GM23338 (cell line): ENCODE results near the gene ANKRD50. TPM values are rescaled to one million over a fixed set of nuclear protein-coding genes. Genes with fewer than 3 reads are reported as not detected.

Source experiments
- ATAC-seq: fragments of 200-7000 bp; cut with Tn5 transposase; 3 replicates; pipeline ENCODE4 v1.9.1; 2020
- DNase-seq: peaks from one replicate; pipeline ENCODE4 v3.0.0-alpha.2; 2015; ENCODE audit warnings: low spot score
- H2AFZ ChIP-seq: fragments of 200-600 bp; sonication (generic); 2 replicates; pipeline ENCODE4 v1.8.0; 2016; ENCODE audit warnings: antibody characterized with exemption, mild to moderate bottlenecking, moderate library complexity
- H3F3A ChIP-seq: fragments of 200-600 bp; sonication (generic); replicated peaks from 2 replicates; pipeline ENCODE4 v1.8.0; 2017; ENCODE audit warnings: antibody characterized with exemption, mixed run types, low read depth
- H3K27ac ChIP-seq: fragments of 200-600 bp; sonication (generic); 2 replicates; pipeline ENCODE4 v1.6.1; 2016; ENCODE audit warnings: low read depth
- H3K27me3 ChIP-seq: fragments of 200-600 bp; sonication (generic); 2 replicates; pipeline ENCODE4 v1.8.0; 2016; ENCODE audit warnings: mild to moderate bottlenecking, mixed run types, moderate library complexity; ENCODE audit not compliant: insufficient read depth
- H3K36me3 ChIP-seq: fragments of 200-600 bp; sonication (generic); 2 replicates; pipeline ENCODE4 v1.8.0; 2016; ENCODE audit warnings: mild to moderate bottlenecking; ENCODE audit not compliant: insufficient read depth
- H3K4me1 ChIP-seq: fragments of 200-600 bp; sonication (generic); 2 replicates; pipeline ENCODE4 v1.8.0; 2016; ENCODE audit warnings: mild to moderate bottlenecking, moderate library complexity; ENCODE audit not compliant: insufficient read depth
- H3K4me2 ChIP-seq: fragments of 200-600 bp; sonication (generic); 2 replicates; pipeline ENCODE4 v1.7.1; 2017; ENCODE audit warnings: mixed run types
- H3K4me3 ChIP-seq: fragments of 200-600 bp; sonication (generic); 2 replicates; pipeline ENCODE4 v1.6.1; 2016; ENCODE audit warnings: mixed run types
- H3K79me2 ChIP-seq: fragments of 200-600 bp; sonication (generic); replicated peaks from 2 replicates; pipeline ENCODE4 v1.8.0; 2017; ENCODE audit warnings: mild to moderate bottlenecking; ENCODE audit not compliant: insufficient read depth
- H3K9me2 ChIP-seq: fragments of 200-600 bp; sonication (generic); 2 replicates; pipeline ENCODE4 v1.8.0; 2017; ENCODE audit not compliant: insufficient read depth
- H4K20me1 ChIP-seq: fragments of 200-600 bp; sonication (generic); replicated peaks from 2 replicates; pipeline ENCODE4 v1.8.0; 2017; ENCODE audit warnings: mild to moderate bottlenecking; ENCODE audit not compliant: insufficient read depth
- H3K27ac Mint-ChIP-seq: 2 replicates; pipeline ENCODE4 v1.8.0; 2020; ENCODE audit warnings: inconsistent platforms, mild to moderate bottlenecking, moderate library complexity, mixed read lengths
- H3K27me3 Mint-ChIP-seq: 3 replicates; pipeline ENCODE4 v1.8.0; 2022; ENCODE audit warnings: low read depth, mild to moderate bottlenecking, moderate library complexity, mixed read lengths, inconsistent platforms; ENCODE audit not compliant: insufficient read depth, poor library complexity
- H3K36me3 Mint-ChIP-seq: 3 replicates; pipeline ENCODE4 v1.8.0; 2021; ENCODE audit warnings: low read depth, mild to moderate bottlenecking, inconsistent platforms, moderate library complexity, mixed read lengths
- H3K4me1 Mint-ChIP-seq: 3 replicates; pipeline ENCODE4 v1.8.0; 2020; ENCODE audit warnings: mild to moderate bottlenecking, inconsistent platforms, mixed read lengths
- H3K4me3 Mint-ChIP-seq: 3 replicates; pipeline ENCODE4 v1.8.0; 2021; ENCODE audit warnings: moderate library complexity, mild to moderate bottlenecking, inconsistent platforms, mixed read lengths
- H3K9me3 Mint-ChIP-seq: 3 replicates; pipeline ENCODE4 v1.8.0; 2020; ENCODE audit warnings: moderate library complexity, mild to moderate bottlenecking, inconsistent platforms, mixed read lengths
- ETS1 ChIP-seq: IDR thresholded peaks from 2 replicates; pipeline ENCODE4 v1.6.1; 2016; ENCODE audit warnings: antibody characterized with exemption
- JUNB ChIP-seq: IDR thresholded peaks from one replicate; pipeline ENCODE4 v1.6.1; 2016; ENCODE audit warnings: antibody characterized with exemption; ENCODE audit not compliant: unreplicated experiment
- POLR2AphosphoS5 ChIP-seq: IDR thresholded peaks from 2 replicates; pipeline ENCODE4 v1.6.1; 2016; ENCODE audit warnings: antibody characterized with exemption, low read depth
- polyA plus RNA-seq: library from polyadenylated mRNA; unstranded; fragments of >200 nt; fragmentation: Nextera tagmentation; extraction: Ambion mirVana; gene quantifications from 2 replicates; pipeline ENCODE4 v1.2.1, GENCODE V29; 2016
- total RNA-seq: library from RNA; depleted of rRNA; stranded (reverse); fragments of >200 nt; shearing (Covaris generic); gene quantifications from 2 replicates; pipeline ENCODE4 v1.2.3, GENCODE V29; 2014

The ANKRD50 gene
- total and polyA plus RNA-seq, 2 experiments from 2014 or later, result 5.9 to 27.6 TPM

- H4K20me1 ChIP-seq, result no peaks in the 10 kb centered on the region
- Mint-ChIP-seq H3K4me1 (peaks cover 13% of the 10 kb centered on the region), H3K36me3 (no peaks in the 10 kb centered on the region), H3K27me3 (peaks cover 4% of the 10 kb centered on the region), H3K4me3 (no peak overlapping the region), H3K27ac (no peak overlapping the region), H3K9me3 (no peaks in the 10 kb centered on the region)
- H3K4me1 ChIP-seq, result peaks cover 9% of the 10 kb centered on the region
- no peaks in the 10 kb centered on the region for H3K27me3 ChIP-seq
- no peaks in the 10 kb centered on the region for H3K79me2 ChIP-seq
- H2AFZ ChIP-seq, result no peak overlapping the region
- H3K4me2 ChIP-seq, result no peak overlapping the region
- DNase-seq (no peak), ATAC-seq (no peak)
- no peak overlapping the region for H3K4me3 ChIP-seq
- H3K9me2 ChIP-seq, result no peaks in the 10 kb centered on the region
- H3F3A ChIP-seq, result no peaks in the 10 kb centered on the region
- no peaks in the 10 kb centered on the region for H3K36me3 ChIP-seq
- TF ChIP-seq POLR2AphosphoS5 (no peak), JUNB (no peak), ETS1 (no peak)
- H3K27ac ChIP-seq, result no peak overlapping the region
Measured at GRCh38 chr4:124629681-124630080, 82.9 kb downstream of the ANKRD50 start.
